K562 (cell line): ENCODE data around the gene AHCYL2. TPM values are rescaled to one million over a fixed set of nuclear protein-coding genes. Genes with fewer than 3 reads are reported as not detected.

Experiments used
- JUN ChIP-seq, 2 experiments: sonication (generic) in 1 of 2; formaldehyde crosslinking in 1 of 2; IDR thresholded peaks; 2 replicates each; pipeline versions ENCODE4 v1.6.1 to v1.8.0; 2012 to 2022; ENCODE audit warnings: borderline replicate concordance in 2 of 2, mild to moderate bottlenecking in 2 of 2, improper control_type of control experiment in 1 of 2, low read depth in 1 of 2, low read length in 1 of 2, missing genetic modification reagents in 1 of 2
- KLF10 ChIP-seq: fragments of 250-450 bp; sonication (Bioruptor Pico); IDR thresholded peaks from 2 replicates; pipeline ENCODE4 v1.6.1; 2021; ENCODE audit warnings: matching md5 sums
- KLF13 ChIP-seq: fragments of 450-650 bp; IDR thresholded peaks from 2 replicates; pipeline ENCODE4 v1.6.1; 2016; ENCODE audit warnings: missing genetic modification characterization, low read depth, mild to moderate bottlenecking, missing compliant biosample characterization, moderate library complexity, borderline replicate concordance
- OTX1 ChIP-seq: fragments of 450-650 bp; formaldehyde crosslinking; IDR thresholded peaks from 2 replicates; pipeline ENCODE4 v1.4.0; 2022; ENCODE audit warnings: mild to moderate bottlenecking
- RFX5 ChIP-seq: IDR thresholded peaks from 2 replicates; pipeline ENCODE4 v1.6.1; 2011; ENCODE audit warnings: low read depth, mild to moderate bottlenecking, improper control_type of control experiment, low read length
- TEAD4 ChIP-seq, 2 experiments: sonication (generic) in 1 of 2; formaldehyde crosslinking in 1 of 2; IDR thresholded peaks; 2 replicates each; pipeline versions ENCODE4 v1.6.1 to v1.8.0; 2012 to 2022; ENCODE audit warnings: borderline replicate concordance in 1 of 2, inconsistent platforms in 1 of 2, low read length in 1 of 2, mild to moderate bottlenecking in 1 of 2, missing genetic modification reagents in 1 of 2
- XRCC5 ChIP-seq: fragments of 200-400 bp; formaldehyde crosslinking; IDR thresholded peaks from 2 replicates; pipeline ENCODE4 v1.6.1; 2017; ENCODE audit warnings: low read depth, mild to moderate bottlenecking, low read length
- ZNF764 ChIP-seq: fragments of 250-450 bp; sonication (Bioruptor Pico); IDR thresholded peaks from 2 replicates; pipeline ENCODE4 v1.4.0; 2020; ENCODE audit warnings: low read depth, mild to moderate bottlenecking, moderate library complexity
- polyA plus RNA-seq, 8 experiments: library from polyadenylated mRNA; depleted of rRNA in 4 of 8; stranded (reverse) in 5 of 8; unstranded in 3 of 8; fragments of >200 nt; fragmentation: Nextera tagmentation in 2 of 8; fragmentation: Illumina TruSeq in 1 of 8; extraction: Ambion mirVana in 2 of 8; extraction: Trizol in 1 of 8; gene quantifications; 2 replicates each; pipeline versions ENCODE4 v1.2.1 to v1.2.3, GENCODE V29; 2011 to 2014; ENCODE audit warnings: inconsistent platforms in 1 of 8, missing spikeins in 1 of 8
- total RNA-seq, 7 experiments: library from RNA; depleted of rRNA in 6 of 7; stranded (reverse); fragments of >200 nt in 6 of 7; fragmentation: Illumina TruSeq in 2 of 7; extraction: Trizol in 2 of 7; gene quantifications; 2 replicates each; pipeline versions ENCODE4 v1.2.1 to v1.2.3, GENCODE V29; 2011 to 2021; ENCODE audit warnings: low replicate concordance in 1 of 7
- TF ChIP-seq, protein P1 (sequence below), 2 experiments: IDR thresholded peaks in 1 of 2; conservative IDR thresholded peaks in 1 of 2; 2 replicates each; pipeline ENCODE4 v1.6.1; 2016; ENCODE audit warnings: low read depth in 2 of 2, mild to moderate bottlenecking in 1 of 2, missing compliant biosample characterization in 1 of 2, missing genetic modification characterization in 1 of 2, moderate library complexity in 1 of 2
- TF ChIP-seq, protein P2 (sequence below): fragments of 250-450 bp; sonication (Bioruptor Pico); IDR thresholded peaks from 2 replicates; pipeline ENCODE4 v1.5.1; 2021; ENCODE audit warnings: mild to moderate bottlenecking
- TF ChIP-seq, protein P3 (sequence below): sonication (generic); formaldehyde crosslinking; IDR thresholded peaks from 2 replicates; pipeline ENCODE4 v1.8.1; 2023; ENCODE audit warnings: mild to moderate bottlenecking, missing genetic modification reagents
- TF ChIP-seq, protein P4 (sequence below): fragments of 250-450 bp; sonication (Bioruptor Pico); IDR thresholded peaks from 2 replicates; pipeline ENCODE4 v1.5.0; 2021; ENCODE audit warnings: mild to moderate bottlenecking, borderline replicate concordance
- TF ChIP-seq, protein P5 (sequence below), 2 experiments: fragments of 450-650 bp; IDR thresholded peaks; 2 replicates each; pipeline ENCODE4 v1.6.1; 2016

The AHCYL2 gene
- total and polyA plus RNA-seq, 9 of the 15 experiments (the other 6 are each of a cell fraction or from before 2014, with no cell fraction given): 0.93 to 10.5 (median 5.2) TPM

DNA sequence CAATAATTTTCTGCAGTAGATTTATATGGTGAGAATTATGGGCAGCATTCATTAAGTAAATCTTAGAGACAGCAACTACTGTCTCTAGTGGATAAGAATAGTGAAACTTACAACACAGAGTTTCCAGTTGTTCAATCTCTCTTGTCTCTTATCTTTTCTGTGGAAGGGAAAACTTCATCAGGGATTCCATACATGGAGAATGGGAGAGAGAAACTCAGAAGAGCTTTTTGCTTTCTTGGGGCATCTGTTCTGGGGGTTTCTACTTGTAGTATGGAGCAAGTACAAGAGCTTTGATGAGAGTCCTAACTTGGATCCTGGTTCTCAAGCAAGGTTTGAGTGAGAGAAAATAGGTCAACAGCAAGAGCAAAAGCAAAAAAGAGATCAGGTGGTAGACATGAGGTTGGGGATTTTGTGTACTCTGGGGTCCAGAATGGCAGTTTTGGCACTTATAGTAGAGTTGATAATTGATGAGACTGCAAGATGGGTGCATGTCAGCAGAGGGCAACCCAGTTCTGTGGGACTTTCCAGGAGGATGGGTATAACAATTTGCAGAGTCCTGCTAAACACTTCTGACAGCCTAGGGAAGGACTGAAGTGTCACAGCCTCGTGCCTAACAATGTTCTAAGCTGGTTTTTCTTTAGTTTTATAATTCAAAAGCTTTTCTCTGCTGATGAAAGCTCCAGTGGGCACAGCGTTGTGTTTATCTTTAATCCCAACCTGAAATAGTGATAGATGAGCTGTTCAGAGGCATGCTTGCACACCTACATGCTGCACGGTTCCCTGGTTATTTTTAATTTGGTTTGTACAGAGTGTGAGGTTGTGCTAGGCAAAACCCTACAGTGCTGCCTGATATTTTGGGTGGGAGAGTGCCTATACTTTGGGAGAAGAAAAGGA is 177.4 kb downstream of the AHCYL2 start (continued):
- TF ChIP-seq, protein P1, sequence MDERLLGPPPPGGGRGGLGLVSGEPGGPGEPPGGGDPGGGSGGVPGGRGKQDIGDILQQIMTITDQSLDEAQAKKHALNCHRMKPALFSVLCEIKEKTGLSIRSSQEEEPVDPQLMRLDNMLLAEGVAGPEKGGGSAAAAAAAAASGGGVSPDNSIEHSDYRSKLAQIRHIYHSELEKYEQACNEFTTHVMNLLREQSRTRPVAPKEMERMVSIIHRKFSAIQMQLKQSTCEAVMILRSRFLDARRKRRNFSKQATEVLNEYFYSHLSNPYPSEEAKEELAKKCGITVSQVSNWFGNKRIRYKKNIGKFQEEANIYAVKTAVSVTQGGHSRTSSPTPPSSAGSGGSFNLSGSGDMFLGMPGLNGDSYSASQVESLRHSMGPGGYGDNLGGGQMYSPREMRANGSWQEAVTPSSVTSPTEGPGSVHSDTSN (CRISPR knock-in tag; IDR thresholded peaks at IDR 0.05; ENCODE audit: low read depth): no peak
- TF ChIP-seq, protein P1 (tag; conservative IDR thresholded peaks at IDR 0.05; ENCODE audit: low read depth): peak; percentile 61
- TF ChIP-seq, protein P2, sequence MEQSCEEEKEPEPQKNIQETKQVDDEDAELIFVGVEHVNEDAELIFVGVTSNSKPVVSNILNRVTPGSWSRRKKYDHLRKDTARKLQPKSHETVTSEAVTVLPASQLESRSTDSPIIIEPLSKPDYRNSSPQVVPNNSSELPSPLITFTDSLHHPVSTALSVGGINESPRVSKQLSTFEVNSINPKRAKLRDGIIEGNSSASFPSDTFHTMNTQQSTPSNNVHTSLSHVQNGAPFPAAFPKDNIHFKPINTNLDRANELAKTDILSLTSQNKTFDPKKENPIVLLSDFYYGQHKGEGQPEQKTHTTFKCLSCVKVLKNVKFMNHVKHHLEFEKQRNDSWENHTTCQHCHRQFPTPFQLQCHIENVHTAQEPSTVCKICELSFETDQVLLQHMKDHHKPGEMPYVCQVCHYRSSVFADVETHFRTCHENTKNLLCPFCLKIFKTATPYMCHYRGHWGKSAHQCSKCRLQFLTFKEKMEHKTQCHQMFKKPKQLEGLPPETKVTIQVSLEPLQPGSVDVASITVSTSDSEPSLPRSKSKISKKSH (CRISPR knock-in tag): no peak
- no peak for TF ChIP-seq OTX1
- TF ChIP-seq, protein P3, sequence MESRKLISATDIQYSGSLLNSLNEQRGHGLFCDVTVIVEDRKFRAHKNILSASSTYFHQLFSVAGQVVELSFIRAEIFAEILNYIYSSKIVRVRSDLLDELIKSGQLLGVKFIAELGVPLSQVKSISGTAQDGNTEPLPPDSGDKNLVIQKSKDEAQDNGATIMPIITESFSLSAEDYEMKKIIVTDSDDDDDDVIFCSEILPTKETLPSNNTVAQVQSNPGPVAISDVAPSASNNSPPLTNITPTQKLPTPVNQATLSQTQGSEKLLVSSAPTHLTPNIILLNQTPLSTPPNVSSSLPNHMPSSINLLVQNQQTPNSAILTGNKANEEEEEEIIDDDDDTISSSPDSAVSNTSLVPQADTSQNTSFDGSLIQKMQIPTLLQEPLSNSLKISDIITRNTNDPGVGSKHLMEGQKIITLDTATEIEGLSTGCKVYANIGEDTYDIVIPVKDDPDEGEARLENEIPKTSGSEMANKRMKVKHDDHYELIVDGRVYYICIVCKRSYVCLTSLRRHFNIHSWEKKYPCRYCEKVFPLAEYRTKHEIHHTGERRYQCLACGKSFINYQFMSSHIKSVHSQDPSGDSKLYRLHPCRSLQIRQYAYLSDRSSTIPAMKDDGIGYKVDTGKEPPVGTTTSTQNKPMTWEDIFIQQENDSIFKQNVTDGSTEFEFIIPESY: no peak
- TF ChIP-seq ZNF764 (CRISPR knock-in tag): no peak
- no peak for TF ChIP-seq JUN (IDR thresholded peaks at IDR 0.05; ENCODE audit: borderline replicate concordance, low read depth, low read length)
- TF ChIP-seq JUN (CRISPR knock-in tag; IDR thresholded peaks at IDR 0.05; ENCODE audit: borderline replicate concordance): no peak
- TF ChIP-seq KLF10 (CRISPR knock-in tag): no peak
- TF ChIP-seq KLF13: no peak
- TF ChIP-seq, protein P4, sequence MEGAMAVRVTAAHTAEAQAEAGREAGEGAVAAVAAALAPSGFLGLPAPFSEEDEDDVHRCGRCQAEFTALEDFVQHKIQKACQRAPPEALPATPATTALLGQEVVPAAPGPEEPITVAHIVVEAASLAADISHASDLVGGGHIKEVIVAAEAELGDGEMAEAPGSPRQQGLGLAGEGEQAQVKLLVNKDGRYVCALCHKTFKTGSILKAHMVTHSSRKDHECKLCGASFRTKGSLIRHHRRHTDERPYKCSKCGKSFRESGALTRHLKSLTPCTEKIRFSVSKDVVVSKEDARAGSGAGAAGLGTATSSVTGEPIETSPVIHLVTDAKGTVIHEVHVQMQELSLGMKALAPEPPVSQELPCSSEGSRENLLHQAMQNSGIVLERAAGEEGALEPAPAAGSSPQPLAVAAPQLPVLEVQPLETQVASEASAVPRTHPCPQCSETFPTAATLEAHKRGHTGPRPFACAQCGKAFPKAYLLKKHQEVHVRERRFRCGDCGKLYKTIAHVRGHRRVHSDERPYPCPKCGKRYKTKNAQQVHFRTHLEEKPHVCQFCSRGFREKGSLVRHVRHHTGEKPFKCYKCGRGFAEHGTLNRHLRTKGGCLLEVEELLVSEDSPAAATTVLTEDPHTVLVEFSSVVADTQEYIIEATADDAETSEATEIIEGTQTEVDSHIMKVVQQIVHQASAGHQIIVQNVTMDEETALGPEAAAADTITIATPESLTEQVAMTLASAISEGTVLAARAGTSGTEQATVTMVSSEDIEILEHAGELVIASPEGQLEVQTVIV (CRISPR knock-in tag): no peak
- no peak for TF ChIP-seq TEAD4 (IDR thresholded peaks at IDR 0.05; ENCODE audit: low read length)
- no peak for TF ChIP-seq TEAD4 (CRISPR knock-in tag; IDR thresholded peaks at IDR 0.05; ENCODE audit: borderline replicate concordance)
- TF ChIP-seq XRCC5: no peak
- no peak for TF ChIP-seq RFX5
- TF ChIP-seq, protein P5, sequence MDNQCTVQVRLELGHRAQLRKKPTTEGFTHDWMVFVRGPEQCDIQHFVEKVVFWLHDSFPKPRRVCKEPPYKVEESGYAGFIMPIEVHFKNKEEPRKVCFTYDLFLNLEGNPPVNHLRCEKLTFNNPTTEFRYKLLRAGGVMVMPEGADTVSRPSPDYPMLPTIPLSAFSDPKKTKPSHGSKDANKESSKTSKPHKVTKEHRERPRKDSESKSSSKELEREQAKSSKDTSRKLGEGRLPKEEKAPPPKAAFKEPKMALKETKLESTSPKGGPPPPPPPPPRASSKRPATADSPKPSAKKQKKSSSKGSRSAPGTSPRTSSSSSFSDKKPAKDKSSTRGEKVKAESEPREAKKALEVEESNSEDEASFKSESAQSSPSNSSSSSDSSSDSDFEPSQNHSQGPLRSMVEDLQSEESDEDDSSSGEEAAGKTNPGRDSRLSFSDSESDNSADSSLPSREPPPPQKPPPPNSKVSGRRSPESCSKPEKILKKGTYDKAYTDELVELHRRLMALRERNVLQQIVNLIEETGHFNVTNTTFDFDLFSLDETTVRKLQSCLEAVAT (IDR thresholded peaks at IDR 0.05): 0 out of 4 replicates have a peak, but pooled peaks of 1 of the 2 experiments have one; percentile 12
